H1 (cell line): ENCODE results near the gene HORMAD2. TPM values are rescaled to one million over a fixed set of nuclear protein-coding genes. Genes with fewer than 3 reads are reported as not detected.

ENCODE experiments used
- CTCF ChIA-PET: fragments of 300-600 bp; sonication (Branson Sonifier 250); formaldehyde crosslinking; loops from one replicate; lab custom pipeline; 2021; ENCODE audit not compliant: partially characterized antibody; lab: Charles Lee
- POLR2A ChIA-PET: fragments of 300-600 bp; sonication (Branson Sonifier 250); formaldehyde crosslinking; loops from one replicate; lab custom pipeline; 2021; ENCODE audit warnings: inconsistent platforms; ENCODE audit not compliant: partially characterized antibody; lab: Charles Lee
- DNase-seq, 2 experiments: peaks; one replicate each; pipeline versions ENCODE4 v3.0.0 to v3.0.0-alpha.2; 2010 to 2022; ENCODE audit warnings: low spot score in 2 of 2, low read depth in 1 of 2, mixed read lengths in 1 of 2
- FAIRE-seq: peaks from 2 replicates; lab custom pipeline; 2011; peaks lifted over from hg19 to GRCh38; lab: Jason Lieb, UNC
- H2AFZ ChIP-seq: 2 replicates; pipeline ENCODE4 v1.8.1; 2012; ENCODE audit warnings: low read length, inconsistent platforms
- H2AK5ac ChIP-seq: 2 replicates; pipeline ENCODE4 v1.6.1; 2013; ENCODE audit warnings: low read depth, low read length
- H2BK120ac ChIP-seq: replicated peaks from 2 replicates; pipeline ENCODE3; 2013; ENCODE audit warnings: low read depth, low read length, inconsistent platforms
- H2BK12ac ChIP-seq: 2 replicates; pipeline ENCODE4 v1.6.1; 2013; ENCODE audit warnings: low read depth, low read length
- H2BK15ac ChIP-seq: 2 replicates; pipeline ENCODE4 v1.6.1; 2013; ENCODE audit warnings: low read length
- H2BK20ac ChIP-seq: 2 replicates; pipeline ENCODE4 v1.6.1; 2013; ENCODE audit warnings: low read length
- H2BK5ac ChIP-seq: 2 replicates; pipeline ENCODE4 v1.6.1; 2013; ENCODE audit warnings: low read depth, low read length
- H3K14ac ChIP-seq: 2 replicates; pipeline ENCODE4 v1.6.1; 2013; ENCODE audit warnings: inconsistent platforms; ENCODE audit not compliant: insufficient read length
- H3K18ac ChIP-seq: 2 replicates; pipeline ENCODE4 v1.6.1; 2013; ENCODE audit warnings: low read length; ENCODE audit errors: extremely low read depth
- H3K23ac ChIP-seq: 2 replicates; pipeline ENCODE4 v1.6.1; 2013; ENCODE audit warnings: inconsistent platforms; ENCODE audit not compliant: insufficient read length
- H3K23me2 ChIP-seq: 2 replicates; pipeline ENCODE4 v1.6.1; 2013; ENCODE audit warnings: low read depth, low read length
- H3K27ac ChIP-seq: 2 replicates; pipeline ENCODE4 v1.6.1; 2011; ENCODE audit warnings: low read depth, low read length, inconsistent platforms
- H3K27me3 ChIP-seq, 4 experiments: replicated peaks in 1 of 4; 1 replicate in 1 of 4; 2 replicates in 3 of 4; pipeline versions ENCODE4 v1.6.1 to v1.8.1; 2011 to 2013; ENCODE audit warnings: low read length in 3 of 4, mild to moderate bottlenecking in 3 of 4, inconsistent platforms in 2 of 4, mixed read lengths in 2 of 4, moderate library complexity in 1 of 4; ENCODE audit not compliant: control insufficient read depth in 3 of 4, insufficient read depth in 3 of 4; ENCODE audit errors: extremely low read depth in 1 of 4
- H3K36me3 ChIP-seq, 4 experiments: 2 replicates each; pipeline versions ENCODE4 v1.6.1 to v1.8.1; 2011 to 2013; ENCODE audit warnings: mild to moderate bottlenecking in 4 of 4, low read length in 3 of 4, moderate library complexity in 2 of 4, control low read depth in 1 of 4, inconsistent platforms in 1 of 4; ENCODE audit not compliant: insufficient read depth in 4 of 4, control insufficient read depth in 2 of 4
- H3K4ac ChIP-seq: replicated peaks from 2 replicates; pipeline ENCODE3; 2013; ENCODE audit warnings: low read length, low read depth, mixed read lengths, inconsistent platforms; ENCODE audit not compliant: insufficient read length
- H3K4me1 ChIP-seq, 4 experiments: replicated peaks in 1 of 4; 1 replicate in 1 of 4; 2 replicates in 3 of 4; pipeline versions ENCODE4 v1.6.1 to v1.8.1; 2011 to 2013; ENCODE audit warnings: low read length in 3 of 4, inconsistent platforms in 2 of 4, mixed read lengths in 1 of 4; ENCODE audit not compliant: insufficient read depth in 4 of 4, control insufficient read depth in 3 of 4
- H3K4me2 ChIP-seq, 2 experiments: 2 replicates each; pipeline versions ENCODE4 v1.6.1 to v1.8.1; 2011 to 2013; ENCODE audit warnings: low read depth in 2 of 2, low read length in 2 of 2, control low read depth in 1 of 2, inconsistent platforms in 1 of 2, mild to moderate bottlenecking in 1 of 2; ENCODE audit not compliant: insufficient read depth in 1 of 2
- H3K4me3 ChIP-seq, 4 experiments: fragments of 200-600, 300-600 bp in 1 of 4; sonication (generic), shearing (Covaris generic), sonication (Bioruptor Twin) in 1 of 4; 2 replicates each; pipeline versions ENCODE4 v1.5.1 to v1.8.1; 2011 to 2016; ENCODE audit warnings: low read length in 4 of 4, low read depth in 3 of 4, control low read depth in 2 of 4, inconsistent platforms in 2 of 4, mild to moderate bottlenecking in 2 of 4, mixed read lengths in 1 of 4, moderate library complexity in 1 of 4; ENCODE audit not compliant: insufficient read depth in 2 of 4; ENCODE audit errors: extremely low read depth in 1 of 4
- H3K56ac ChIP-seq: replicated peaks from 2 replicates; pipeline ENCODE3; 2013; ENCODE audit warnings: low read depth, mild to moderate bottlenecking, mixed read lengths, low read length, inconsistent platforms; ENCODE audit not compliant: insufficient read length
- H3K79me1 ChIP-seq: 2 replicates; pipeline ENCODE4 v1.6.1; 2013; ENCODE audit warnings: low read depth, low read length, control low read depth
- H3K79me2 ChIP-seq, 2 experiments: 2 replicates each; pipeline versions ENCODE4 v1.6.1 to v1.8.1; 2012 to 2013; ENCODE audit warnings: low read length in 2 of 2, mild to moderate bottlenecking in 2 of 2, inconsistent platforms in 1 of 2; ENCODE audit not compliant: insufficient read depth in 2 of 2, control insufficient read depth in 1 of 2
- H3K9ac ChIP-seq, 4 experiments: replicated peaks in 1 of 4; 1 replicate in 1 of 4; 2 replicates in 3 of 4; pipeline versions ENCODE4 v1.6.1 to v1.8.1; 2011 to 2013; ENCODE audit warnings: low read depth in 3 of 4, low read length in 3 of 4, control low read depth in 2 of 4, mild to moderate bottlenecking in 2 of 4, moderate library complexity in 2 of 4, inconsistent platforms in 1 of 4; ENCODE audit errors: extremely low read depth in 1 of 4
- H3K9me3 ChIP-seq, 2 experiments: 2 replicates each; pipeline versions ENCODE4 v1.6.1 to v1.8.1; 2012 to 2013; ENCODE audit warnings: mild to moderate bottlenecking in 2 of 2, moderate library complexity in 2 of 2, control low read depth in 1 of 2, inconsistent platforms in 1 of 2, low read depth in 1 of 2, low read length in 1 of 2, mixed read lengths in 1 of 2; ENCODE audit not compliant: insufficient read depth in 2 of 2
- H4K20me1 ChIP-seq, 2 experiments: replicated peaks in 1 of 2; 2 replicates each; pipeline versions ENCODE3 to v1.8.1; 2011 to 2013; ENCODE audit warnings: inconsistent platforms in 2 of 2, low read length in 2 of 2, mild to moderate bottlenecking in 1 of 2; ENCODE audit not compliant: insufficient read depth in 2 of 2, control insufficient read depth in 1 of 2
- H4K5ac ChIP-seq: 2 replicates; pipeline ENCODE4 v1.6.1; 2013; ENCODE audit warnings: low read length, low read depth, mixed read lengths, inconsistent platforms; ENCODE audit not compliant: insufficient read length
- H4K8ac ChIP-seq: 2 replicates; pipeline ENCODE4 v1.8.0; 2013; ENCODE audit warnings: mild to moderate bottlenecking, moderate library complexity, low read length, inconsistent platforms; ENCODE audit not compliant: insufficient read depth; ENCODE audit errors: extremely low read depth
- H4K91ac ChIP-seq: replicated peaks from 2 replicates; pipeline ENCODE3; 2013; ENCODE audit warnings: low read length, mixed read lengths, inconsistent platforms; ENCODE audit not compliant: insufficient read length
- CBX5 ChIP-seq: fragments of 300-800, 300-1000 bp; sonication (generic); IDR thresholded peaks from 2 replicates; pipeline ENCODE4 v1.7.1; 2016; ENCODE audit warnings: antibody characterized with exemption, low read length, low read depth
- KDM5A ChIP-seq: fragments of 200-600 bp; IDR thresholded peaks from 2 replicates; pipeline ENCODE4 v1.7.1; 2012; ENCODE audit warnings: mild to moderate bottlenecking, low read length, inconsistent platforms, mixed read lengths
- WGBS, 2 experiments: shearing (Covaris generic) in 1 of 2; methylation state at CpG; one replicate each; pipeline versions ENCODE4 v1.1.6 to v1.1.7; 2013 to 2015; ENCODE audit warnings: low lambda C conversion rate in 2 of 2, mixed read lengths in 2 of 2, inconsistent platforms in 1 of 2, low coverage in 1 of 2, missing lambda C conversion rate in 1 of 2; ENCODE audit not compliant: insufficient replicate concordance in 2 of 2, insufficient coverage in 1 of 2, insufficient read length in 1 of 2; ENCODE audit errors: extremely low coverage in 1 of 2, missing lambda C conversion rate in 1 of 2; 5-methylcytosine and 5-hydroxymethylcytosine counted together
- polyA plus RNA-seq, 7 experiments: library from polyadenylated mRNA; depleted of rRNA in 3 of 7; stranded (reverse) in 5 of 7; unstranded in 2 of 7; fragments of >200 nt in 5 of 7; fragments of 200-250 nt in 2 of 7; gene quantifications; 1 replicate in 5 of 7; 2 replicates in 1 of 7; 4 replicates in 1 of 7; pipeline versions ENCODE4 v1.2.1 to v1.2.3, GENCODE V29; 2011 to 2013; ENCODE audit warnings: missing spikeins in 2 of 7, mixed read lengths in 2 of 7
- total RNA-seq: library from RNA; stranded (reverse); fragmentation: NEBNext Ultra II Directional; extraction: Animal tissue kit (Norgen Biotek cat#: 25700); gene quantifications from 2 replicates; pipeline ENCODE4 v1.2.1, GENCODE V29; 2021

Gene HORMAD2
- total and polyA plus RNA-seq, 2 of the 8 experiments (the other 6 are each of a cell fraction or from before 2014, with no cell fraction given), result 0.03 TPM; not detected in 1

DNA sequence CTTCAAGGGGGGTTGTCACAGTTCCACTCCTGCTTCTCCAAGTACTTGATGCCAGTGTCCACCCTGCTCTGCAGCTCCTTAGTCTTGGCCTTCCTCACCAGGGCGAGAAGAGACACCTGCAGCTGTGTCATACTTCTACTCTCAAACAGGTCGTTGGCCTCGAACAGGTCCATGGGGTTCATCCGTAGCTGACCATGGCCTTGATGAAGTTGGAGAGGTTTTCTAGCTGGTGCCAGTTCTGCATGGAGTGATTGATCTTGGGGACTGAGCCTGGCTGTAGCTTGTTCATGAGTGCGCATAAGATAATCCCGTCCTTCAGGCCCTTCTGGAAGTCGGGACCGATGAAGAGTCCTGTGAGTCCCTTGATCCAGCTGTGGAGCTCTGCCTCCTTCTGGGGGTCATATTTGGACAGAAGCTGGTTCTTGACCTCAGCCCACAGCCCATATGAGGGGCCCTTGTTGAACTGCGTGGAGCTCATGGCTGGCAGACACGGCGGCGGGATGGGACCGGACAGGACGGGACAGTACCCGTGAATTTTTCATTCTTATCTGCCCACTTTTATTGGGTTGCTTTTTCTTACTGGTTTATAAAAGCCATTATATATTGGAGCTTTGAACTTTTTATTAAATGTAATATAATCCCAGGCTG is 33.4 kb upstream of the HORMAD2 start:
- 92% methylated on average over 15 of the region's 15 CpGs; no CpG with 5 or more reads in 1 of the 2 experiments for WGBS, 2 experiments
- no peak for TF ChIP-seq KDM5A
- no peak for TF ChIP-seq CBX5

More for the DNA sequence above, 33.4 kb upstream of the HORMAD2 start:
- no peak overlapping the region for H3K4me3 ChIP-seq
- no peak overlapping the region for H2AFZ ChIP-seq
- H4K5ac ChIP-seq, result no peak overlapping the region
- H2BK12ac ChIP-seq, result no peak overlapping the region
- no peak overlapping the region for H3K56ac ChIP-seq
- CTCF ChIA-PET, result interaction anchor here (1.0 to 1.7 kb wide), 6 partner anchors 8 to 434 kb away, joined by 3 to 7 read pairs (median 4); no protein-coding TSS in a partner anchor
- no peak overlapping the region for H2BK20ac ChIP-seq
- H3K27ac ChIP-seq, result no peak overlapping the region
- FAIRE-seq, result no peak
- H2BK5ac ChIP-seq, result no peak overlapping the region
- H3K18ac ChIP-seq, result no peak overlapping the region
- H3K79me1 ChIP-seq, result no peaks in the 10 kb centered on the region
- H2BK15ac ChIP-seq, result no peak overlapping the region
- POLR2A ChIA-PET, result no interaction called here
- H3K4me1 ChIP-seq, result no peaks in the 10 kb centered on the region
- no peaks in the 10 kb centered on the region for H3K27me3 ChIP-seq
- no peak overlapping the region for H3K4me2 ChIP-seq
- no peak overlapping the region for H2AK5ac ChIP-seq
- no peak overlapping the region for H3K23ac ChIP-seq
- no peak overlapping the region for H3K14ac ChIP-seq
- H2BK120ac ChIP-seq, result no peak overlapping the region
- H3K4ac ChIP-seq, result no peak overlapping the region
- H4K20me1 ChIP-seq, result no peaks in the 10 kb centered on the region
- no peaks in the 10 kb centered on the region for H3K36me3 ChIP-seq
- no peaks in the 10 kb centered on the region for H3K9me3 ChIP-seq
- no peaks in the 10 kb centered on the region for H3K23me2 ChIP-seq
- H3K79me2 ChIP-seq, result no peaks in the 10 kb centered on the region
- no peak overlapping the region for H3K9ac ChIP-seq
- no peak overlapping the region for H4K8ac ChIP-seq
- H4K91ac ChIP-seq, result no peak overlapping the region
- DNase-seq, result no peak
